ENCODE measurements around the gene DYRK2. TPM values are rescaled to one million over a fixed set of nuclear protein-coding genes. Genes with fewer than 3 reads are reported as not detected.

Gene DYRK2
- total and polyA plus RNA-seq, 2 experiments from 2014 or later = 7.1 to 34.1 TPM

- peaks cover 6% of the 10 kb centered on the region; the same call in 1 of the 2 replicates for H3K27me3 ChIP-seq (ENCODE audit: insufficient read depth)
- Mint-ChIP-seq H3K27me3 (ENCODE audit: insufficient read depth, low read depth, poor library complexity) (peaks cover 15% of the 10 kb centered on the region), H3K9me3 (peaks cover 5% of the 10 kb centered on the region; the same call in 2 of the 3 replicates), H3K4me1 (peaks cover 29% of the 10 kb centered on the region), H3K36me3 (ENCODE audit: low read depth) (peaks cover 21% of the 10 kb centered on the region), H3K4me3 (peak overlapping the region; percentile 90), H3K27ac (no peak overlapping the region)
- no peak for TF ChIP-seq ZNF331 (CRISPR knock-in tag; IDR thresholded peaks at IDR 0.05; ENCODE audit: low read depth)
- no peak for TF ChIP-seq STAT1 (IDR thresholded peaks at IDR 0.05; ENCODE audit: unreplicated experiment)
- TF ChIP-seq NANOG (IDR thresholded peaks at IDR 0.05; ENCODE audit: borderline replicate concordance) = no peak
- no peak for TF ChIP-seq ZNF462 (CRISPR knock-in tag; IDR thresholded peaks at IDR 0.05)
- TF ChIP-seq EZH2phosphoT487 (IDR thresholded peaks at IDR 0.05; ENCODE audit: unreplicated experiment) = no peak
- no peak for TF ChIP-seq POLR2AphosphoS5 (IDR thresholded peaks at IDR 0.05; ENCODE audit: low read depth)
- no peak for TF ChIP-seq ZNF114 (CRISPR knock-in tag; IDR thresholded peaks at IDR 0.05)
- TF ChIP-seq ETS1 (IDR thresholded peaks at IDR 0.05) = no peak
- no peak for TF ChIP-seq CTCF (conservative IDR thresholded peaks at IDR 0.05; ENCODE audit: low read depth in 2 of 2)
- TF ChIP-seq CREB1 (CRISPR knock-in tag; IDR thresholded peaks at IDR 0.05; ENCODE audit: low read depth) = no peak
- TF ChIP-seq JUNB (IDR thresholded peaks at IDR 0.05; ENCODE audit: unreplicated experiment) = no peak
- no peak for TF ChIP-seq EZH2 (IDR thresholded peaks at IDR 0.05; ENCODE audit: low read depth, unreplicated experiment)
- TF ChIP-seq REST (IDR thresholded peaks at IDR 0.05; ENCODE audit: unreplicated experiment) = no peak
- H3K9me2 ChIP-seq (ENCODE audit: insufficient read depth) = no peaks in the 10 kb centered on the region; the same call in 1 of the 2 replicates
- H3K79me2 ChIP-seq (replicated peaks; ENCODE audit: insufficient read depth) = peaks cover 25% of the 10 kb centered on the region
- DNase-seq (ENCODE audit: low spot score) = no peak
- H2AFZ ChIP-seq = no peak overlapping the region
- no peak overlapping the region for H3K27ac ChIP-seq (ENCODE audit: low read depth)
- peaks cover 23% of the 10 kb centered on the region for H3K4me1 ChIP-seq (ENCODE audit: insufficient read depth)
- H3K4me3 ChIP-seq = peak overlapping the region; percentile 97
- H4K20me1 ChIP-seq (replicated peaks; ENCODE audit: insufficient read depth) = peaks cover 16% of the 10 kb centered on the region
- H3F3A ChIP-seq (replicated peaks; ENCODE audit: low read depth) = no peaks in the 10 kb centered on the region
- H3K36me3 ChIP-seq (ENCODE audit: insufficient read depth) = no peaks in the 10 kb centered on the region
- H3K4me2 ChIP-seq = peak overlapping the region; percentile 96
- no peak for ATAC-seq
These were observed 1.8 kb upstream of the DYRK2 start for GRCh38 chr12:67646775-67647174.

Data from GM23338 (cell line).